ENCODE results near the gene HEATR5A. TPM values are rescaled to one million over a fixed set of nuclear protein-coding genes. Genes with fewer than 3 reads are reported as not detected.
"Not testable (repeated sequence)": the region's sequence is repeated elsewhere in the genome, so short reads cannot be mapped to it uniquely, and the experiment has no call there.

The HEATR5A gene
- total RNA-seq, 4 donors from 2014 or later: 24.3 to 134 (median 34.9) TPM

DNA sequence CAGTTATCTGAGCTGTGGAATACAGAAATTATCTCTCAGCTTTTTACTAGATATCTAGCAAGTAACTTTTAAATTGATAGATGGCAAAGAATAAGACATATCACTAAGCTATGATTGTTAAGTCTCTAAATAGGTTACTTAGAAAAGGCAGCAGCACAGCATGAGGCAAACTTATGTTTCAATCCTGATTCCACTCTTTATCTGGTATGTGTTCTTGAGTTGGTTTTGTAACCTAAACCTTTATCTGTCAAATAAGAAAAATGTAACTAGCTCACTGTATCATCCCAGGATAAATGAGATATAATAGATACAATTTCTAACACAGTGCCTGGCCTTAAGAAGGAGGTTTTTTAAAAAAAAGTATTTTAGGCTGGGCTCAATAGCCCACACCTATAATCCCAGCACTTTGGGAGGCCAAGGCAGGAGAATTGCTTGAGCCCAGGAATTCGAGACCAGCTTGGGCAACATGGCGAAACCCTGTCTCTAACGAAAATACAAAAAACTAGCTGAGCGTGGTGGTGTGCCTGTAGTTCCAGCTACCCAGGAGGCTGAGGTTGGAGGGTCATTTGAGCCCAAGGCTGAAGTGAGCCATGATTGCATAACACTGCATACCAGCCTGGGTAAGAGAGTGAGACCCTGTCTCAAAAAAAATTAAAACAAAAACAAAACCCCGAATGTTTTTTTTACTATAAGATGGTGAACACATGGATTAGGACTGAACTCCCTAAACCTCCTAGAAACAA lies 56.8 kb downstream of the HEATR5A start:
- Histone ChIP-seq H3K36me3 (peaks cover 0 to 28% (median 0%) of the 10 kb centered on the region in 3 donors), H3K27me3 (no peaks in the 10 kb centered on the region), H3K27ac (no peak overlapping the region), H3K4me3 (no peak overlapping the region), H3K9me3 (no peaks in the 10 kb centered on the region), H3K4me1 (no peaks in the 10 kb centered on the region)
- TF ChIP-seq POLR2A (IDR thresholded peaks at IDR 0.05): no peak
- TF ChIP-seq, protein P1, sequence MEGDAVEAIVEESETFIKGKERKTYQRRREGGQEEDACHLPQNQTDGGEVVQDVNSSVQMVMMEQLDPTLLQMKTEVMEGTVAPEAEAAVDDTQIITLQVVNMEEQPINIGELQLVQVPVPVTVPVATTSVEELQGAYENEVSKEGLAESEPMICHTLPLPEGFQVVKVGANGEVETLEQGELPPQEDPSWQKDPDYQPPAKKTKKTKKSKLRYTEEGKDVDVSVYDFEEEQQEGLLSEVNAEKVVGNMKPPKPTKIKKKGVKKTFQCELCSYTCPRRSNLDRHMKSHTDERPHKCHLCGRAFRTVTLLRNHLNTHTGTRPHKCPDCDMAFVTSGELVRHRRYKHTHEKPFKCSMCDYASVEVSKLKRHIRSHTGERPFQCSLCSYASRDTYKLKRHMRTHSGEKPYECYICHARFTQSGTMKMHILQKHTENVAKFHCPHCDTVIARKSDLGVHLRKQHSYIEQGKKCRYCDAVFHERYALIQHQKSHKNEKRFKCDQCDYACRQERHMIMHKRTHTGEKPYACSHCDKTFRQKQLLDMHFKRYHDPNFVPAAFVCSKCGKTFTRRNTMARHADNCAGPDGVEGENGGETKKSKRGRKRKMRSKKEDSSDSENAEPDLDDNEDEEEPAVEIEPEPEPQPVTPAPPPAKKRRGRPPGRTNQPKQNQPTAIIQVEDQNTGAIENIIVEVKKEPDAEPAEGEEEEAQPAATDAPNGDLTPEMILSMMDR (IDR thresholded peaks at IDR 0.05): no peak
- DNase-seq: no peak

DNA sequence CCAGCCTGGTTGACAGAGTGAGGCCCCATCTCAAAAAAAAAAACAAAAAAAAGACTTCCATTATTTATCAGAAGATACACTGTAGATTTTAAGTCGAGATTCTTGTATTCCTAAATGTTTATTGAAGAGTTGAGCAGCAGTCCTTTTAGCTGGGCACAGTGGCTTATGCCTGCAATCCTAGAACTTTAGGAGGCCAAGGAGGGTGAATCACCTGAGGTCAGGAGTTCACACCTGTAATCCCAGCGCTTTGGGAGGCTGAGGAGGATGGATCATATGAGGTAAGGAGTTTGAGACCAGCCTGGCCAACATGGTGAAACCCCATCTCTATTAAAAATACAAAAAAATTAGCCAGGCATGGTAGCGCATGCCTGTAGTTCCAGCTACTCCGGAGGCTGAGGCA lies 57.6 kb downstream of the HEATR5A start:
- no peak overlapping the region for H3K4me3 ChIP-seq
- no peaks in the 10 kb centered on the region for H3K9me3 ChIP-seq
- no peaks in the 10 kb centered on the region for H3K4me1 ChIP-seq
- H3K27me3 ChIP-seq: no peaks in the 10 kb centered on the region
- H3K27ac ChIP-seq: no peak overlapping the region
- no peak for DNase-seq
- TF ChIP-seq, protein P1 (IDR thresholded peaks at IDR 0.05): no peak
- TF ChIP-seq POLR2A (IDR thresholded peaks at IDR 0.05): no peak
- H3K36me3 ChIP-seq: peaks cover 0 to 35% (median 0%) of the 10 kb centered on the region in 3 donors

DNA sequence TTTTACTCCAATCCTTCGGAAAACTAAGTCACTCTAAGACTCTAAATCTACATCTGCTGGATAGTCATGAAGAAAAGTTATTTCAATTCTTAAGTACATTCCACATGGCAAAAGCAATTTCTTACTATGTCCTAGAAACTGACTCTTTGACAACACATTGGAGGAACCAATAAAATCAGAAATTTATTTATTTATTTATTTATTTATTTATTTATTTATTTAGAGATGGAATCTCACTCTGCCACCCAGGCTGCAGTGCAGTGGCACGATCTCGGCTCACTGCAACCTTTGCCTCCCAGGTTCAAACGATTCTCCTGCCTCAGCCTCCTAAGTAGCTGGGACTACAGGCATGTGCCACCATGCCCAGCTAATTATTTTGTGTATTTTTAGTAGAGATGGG lies 58.6 kb downstream of the HEATR5A start:
- peaks cover 0 to 44% (median 0%) of the 10 kb centered on the region in 3 donors for H3K36me3 ChIP-seq
- H3K4me3 ChIP-seq, H3K27me3 ChIP-seq, H3K4me1 ChIP-seq, DNase-seq, H3K9me3 ChIP-seq, H3K27ac ChIP-seq: not testable (repeated sequence)

DNA sequence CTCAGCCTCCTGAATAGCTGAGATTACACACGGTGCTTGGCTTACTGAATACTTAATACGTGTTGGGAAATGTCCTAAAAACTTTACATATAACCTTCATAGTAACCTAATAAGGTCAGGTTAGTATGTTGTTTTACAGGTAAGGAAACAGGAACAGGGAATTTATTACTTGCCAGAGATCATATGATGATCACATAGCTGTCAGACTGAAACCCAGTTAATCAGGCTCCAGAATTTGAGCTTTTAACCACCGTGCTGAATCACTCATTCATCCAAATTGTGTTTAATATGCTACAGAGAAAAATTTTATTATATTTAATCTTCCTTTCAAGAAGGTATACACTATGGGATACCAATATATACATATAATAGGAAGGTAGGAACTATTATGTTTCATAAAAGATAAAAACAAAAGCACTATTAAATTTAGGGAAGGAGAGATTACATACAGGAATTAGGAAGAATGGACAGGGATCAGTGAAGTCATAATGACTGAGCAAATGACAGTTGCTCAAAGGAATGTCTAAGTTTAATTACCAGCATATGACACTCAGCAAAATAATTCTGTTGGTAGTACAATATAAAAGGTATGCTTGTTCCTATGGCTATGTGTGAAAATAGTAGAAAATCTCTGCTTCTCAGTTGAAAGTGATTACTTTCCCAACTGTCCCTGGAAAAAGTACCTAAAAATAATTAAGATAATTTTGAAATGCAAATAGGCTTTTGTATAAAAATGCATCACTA lies 59.3 kb downstream of the HEATR5A start:
- Histone ChIP-seq H3K36me3 (peaks cover 0 to 44% (median 0%) of the 10 kb centered on the region in 3 donors), H3K4me1 (no peaks in the 10 kb centered on the region), H3K27me3 (no peaks in the 10 kb centered on the region), H3K9me3 (no peaks in the 10 kb centered on the region), H3K4me3 (no peak overlapping the region), H3K27ac (no peak overlapping the region)
- TF ChIP-seq, protein P1 (IDR thresholded peaks at IDR 0.05): no peak
- TF ChIP-seq POLR2A (IDR thresholded peaks at IDR 0.05): no peak
- DNase-seq: no peak

DNA sequence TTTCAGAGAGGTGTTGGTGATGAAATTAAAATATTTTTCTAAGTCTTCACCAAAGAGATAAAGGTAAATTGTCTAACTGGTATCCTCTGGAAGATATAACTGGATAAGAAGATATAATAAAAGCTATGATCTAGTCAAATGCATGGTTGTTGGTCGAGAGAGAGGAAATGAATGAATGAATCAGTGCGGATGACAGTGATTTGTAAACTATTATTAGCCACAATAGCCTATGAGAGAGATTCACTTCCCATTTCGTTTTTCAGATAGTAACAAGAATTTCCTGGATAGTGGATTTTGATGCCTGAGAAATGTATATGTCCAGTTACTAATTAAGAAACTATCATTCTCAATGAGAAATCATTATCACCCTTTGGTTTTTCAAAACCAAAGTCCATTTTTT lies 63.1 kb downstream of the HEATR5A start:
- Histone ChIP-seq H3K27ac (no peak overlapping the region), H3K27me3 (no peaks in the 10 kb centered on the region), H3K4me3 (no peak overlapping the region), H3K9me3 (no peaks in the 10 kb centered on the region), H3K4me1 (no peaks in the 10 kb centered on the region), H3K36me3 (peaks cover 0 to 32% (median 0%) of the 10 kb centered on the region in 3 donors)
- no peak for DNase-seq
- TF ChIP-seq, protein P1 (IDR thresholded peaks at IDR 0.05): no peak
- no peak for TF ChIP-seq POLR2A (IDR thresholded peaks at IDR 0.05)

DNA sequence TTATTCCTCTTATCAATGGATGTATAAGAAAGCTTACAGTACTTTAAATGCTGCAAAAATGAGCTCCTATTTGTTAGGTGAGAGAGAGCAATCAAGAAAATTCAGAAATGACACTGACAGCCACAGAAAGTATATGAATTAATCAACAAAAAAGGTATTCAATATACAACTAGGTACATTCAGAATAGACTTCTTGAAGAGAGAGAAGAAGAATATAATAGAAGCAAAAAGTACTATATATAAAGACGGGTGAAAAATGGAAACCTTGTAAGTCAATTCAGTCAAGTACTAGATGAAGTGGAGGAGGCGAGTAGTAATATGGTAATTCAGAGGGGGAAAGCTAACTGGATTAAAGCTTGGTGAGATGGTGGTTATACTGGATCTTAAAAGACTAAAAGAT lies 74.3 kb downstream of the HEATR5A start:
- Histone ChIP-seq H3K9me3 (no peaks in the 10 kb centered on the region), H3K27me3 (no peaks in the 10 kb centered on the region), H3K36me3 (peaks cover 0 to 52% (median 0%) of the 10 kb centered on the region in 3 donors), H3K27ac (no peak overlapping the region), H3K4me1 (no peaks in the 10 kb centered on the region), H3K4me3 (no peak overlapping the region)
- no peak for TF ChIP-seq POLR2A (IDR thresholded peaks at IDR 0.05)
- TF ChIP-seq, protein P1 (IDR thresholded peaks at IDR 0.05): no peak
- DNase-seq: no peak

All from Peyer's patch (tissue), 4 donors.